HepG2 (cell line): ENCODE measurements around the gene ELL. TPM values are rescaled to one million over a fixed set of nuclear protein-coding genes. Genes with fewer than 3 reads are reported as not detected.

Experiments used
- EHMT2 ChIP-seq: fragments of 200-600 bp; sonication (generic); IDR thresholded peaks from 2 replicates; pipeline ENCODE4 v1.7.0; 2017; ENCODE audit warnings: antibody characterized with exemption, low read depth, low read length, borderline replicate concordance
- FOXA1 ChIP-seq, 2 experiments: fragments of 450-650 bp in 1 of 2; sonication (generic) in 1 of 2; formaldehyde crosslinking in 1 of 2; IDR thresholded peaks; 2 replicates each; pipeline versions ENCODE4 v1.4.0 to v1.6.1; 2016 to 2020; ENCODE audit warnings: missing genetic modification reagents in 1 of 2
- KDM3A ChIP-seq: IDR thresholded peaks from 2 replicates; pipeline ENCODE4 v1.6.1; 2018; ENCODE audit warnings: low read depth, missing compliant biosample characterization
- KLF13 ChIP-seq: sonication (generic); formaldehyde crosslinking; IDR thresholded peaks from 2 replicates; pipeline ENCODE4 v1.4.0; 2020; ENCODE audit warnings: mild to moderate bottlenecking, missing genetic modification reagents
- MAFG ChIP-seq: sonication (generic); formaldehyde crosslinking; IDR thresholded peaks from 2 replicates; pipeline ENCODE4 v1.5.1; 2020; ENCODE audit warnings: mild to moderate bottlenecking, missing genetic modification reagents
- MIER2 ChIP-seq: IDR thresholded peaks from 2 replicates; pipeline ENCODE4 v1.6.1; 2016; ENCODE audit warnings: missing biosample characterization, missing genetic modification reagents
- TBX2 ChIP-seq: sonication (generic); formaldehyde crosslinking; IDR thresholded peaks from 2 replicates; pipeline ENCODE4 v1.5.0; 2020; ENCODE audit warnings: missing genetic modification reagents, mild to moderate bottlenecking, borderline replicate concordance
- TCF7L2 ChIP-seq: IDR thresholded peaks from 2 replicates; pipeline ENCODE4 v1.6.1; 2011; ENCODE audit warnings: mild to moderate bottlenecking, low read depth, low read length, moderate library complexity
- ZFP90 ChIP-seq: sonication (generic); formaldehyde crosslinking; IDR thresholded peaks from 2 replicates; pipeline ENCODE4 v1.8.0; 2022; ENCODE audit warnings: missing genetic modification reagents, mild to moderate bottlenecking, inconsistent platforms, borderline replicate concordance
- ZNF572 ChIP-seq: sonication (generic); formaldehyde crosslinking; IDR thresholded peaks from 2 replicates; pipeline ENCODE4 v1.5.1; 2020; ENCODE audit warnings: mild to moderate bottlenecking, missing genetic modification reagents
- ZNF672 ChIP-seq: sonication (generic); formaldehyde crosslinking; IDR thresholded peaks from 2 replicates; pipeline ENCODE4 v1.8.1; 2022; ENCODE audit warnings: missing genetic modification reagents
- ZNF788 ChIP-seq: sonication (generic); formaldehyde crosslinking; IDR thresholded peaks from 2 replicates; pipeline ENCODE4 v1.5.0; 2020; ENCODE audit warnings: mild to moderate bottlenecking, missing genetic modification reagents, borderline replicate concordance
- polyA plus RNA-seq, 8 experiments: library from polyadenylated mRNA; depleted of rRNA in 3 of 8; stranded (reverse) in 7 of 8; unstranded in 1 of 8; fragments of >200 nt; fragmentation: Illumina TruSeq in 4 of 8; extraction: Trizol in 4 of 8; gene quantifications; 2 replicates each; pipeline versions ENCODE4 v1.2.1 to v1.2.3, GENCODE V29; 2011 to 2016; ENCODE audit warnings: low read depth in 4 of 8, missing spikeins in 1 of 8, mixed read lengths in 1 of 8; ENCODE audit not compliant: insufficient read depth in 1 of 8
- total RNA-seq, 5 experiments: library from RNA; depleted of rRNA; stranded (reverse); fragments of >200 nt; fragmentation: Illumina TruSeq; extraction: Trizol; gene quantifications; 2 replicates each; pipeline ENCODE4 v1.2.3, GENCODE V29; 2016; ENCODE audit warnings: low read depth in 1 of 5
- TF ChIP-seq, protein P1 (sequence below): sonication (generic); formaldehyde crosslinking; IDR thresholded peaks from 2 replicates; pipeline ENCODE4 v1.9.0; 2022; ENCODE audit warnings: low read depth, missing genetic modification reagents
- TF ChIP-seq, protein P2 (sequence below): IDR thresholded peaks from 2 replicates; pipeline ENCODE4 v1.6.1; 2016; ENCODE audit warnings: missing compliant biosample characterization, missing genetic modification reagents, borderline replicate concordance
- TF ChIP-seq, protein P3 (sequence below): sonication (generic); formaldehyde crosslinking; IDR thresholded peaks from 2 replicates; pipeline ENCODE4 v1.4.0; 2020; ENCODE audit warnings: missing genetic modification reagents, borderline replicate concordance
- TF ChIP-seq, protein P4 (sequence below), 2 experiments: sonication (generic) in 1 of 2; formaldehyde crosslinking in 1 of 2; IDR thresholded peaks; 2 replicates each; pipeline versions ENCODE4 v1.4.0 to v1.6.1; 2016 to 2020; ENCODE audit warnings: borderline replicate concordance in 1 of 2, low read depth in 1 of 2, mild to moderate bottlenecking in 1 of 2, missing genetic modification reagents in 1 of 2
- TF ChIP-seq, protein P5 (sequence below), 2 experiments: fragments of 450-650 bp in 1 of 2; sonication (generic) in 1 of 2; formaldehyde crosslinking; IDR thresholded peaks; 2 replicates each; pipeline versions ENCODE4 v1.5.0 to v1.8.0; 2020 to 2022; ENCODE audit warnings: mild to moderate bottlenecking in 1 of 2, missing genetic modification reagents in 1 of 2

Gene ELL
- total and polyA plus RNA-seq, 2 of the 13 experiments (the other 11 are each of a cell fraction or from before 2014, with no cell fraction given): 3.7 to 5.4 TPM

DNA sequence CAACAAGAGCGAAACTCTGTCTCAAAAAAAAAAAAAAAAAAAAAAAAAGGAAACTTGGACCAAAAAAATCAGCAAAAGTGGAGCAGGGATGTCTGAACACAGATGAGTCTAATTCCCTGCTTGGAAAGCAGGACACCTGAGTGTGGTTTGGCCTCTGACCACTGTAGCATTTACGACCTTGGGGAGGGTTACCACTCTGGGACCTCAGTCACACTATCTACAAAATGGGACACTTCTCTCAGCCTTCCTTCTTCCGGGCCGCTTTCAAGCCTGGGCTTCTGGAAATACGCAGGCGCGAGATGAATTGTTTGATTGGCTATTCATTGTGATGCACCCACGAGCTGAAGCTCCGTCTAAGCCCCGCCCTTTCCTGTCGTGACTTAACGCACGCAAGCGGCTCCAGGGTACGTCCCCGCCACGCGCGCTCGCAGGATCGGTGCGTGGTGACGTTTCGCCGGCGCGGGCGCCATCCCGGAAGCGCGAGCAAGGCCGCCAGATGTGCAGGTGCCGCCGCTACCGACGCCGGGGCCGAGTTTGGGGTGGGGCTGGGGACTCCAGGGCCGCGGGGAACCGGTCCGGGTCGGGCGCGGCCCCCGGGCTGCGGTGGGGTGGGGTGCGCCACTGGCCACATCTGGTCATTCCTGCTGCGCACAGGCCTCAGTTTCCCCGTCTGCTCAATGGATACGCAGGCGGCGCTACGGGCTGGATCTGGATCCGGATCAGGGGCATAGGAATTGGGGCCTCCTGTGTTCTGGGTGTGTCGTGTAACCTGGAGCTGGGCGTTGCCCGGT is 35.7 kb upstream of the ELL start, which contains the start of gene KXD1 (continued):
- TF ChIP-seq, protein P1, sequence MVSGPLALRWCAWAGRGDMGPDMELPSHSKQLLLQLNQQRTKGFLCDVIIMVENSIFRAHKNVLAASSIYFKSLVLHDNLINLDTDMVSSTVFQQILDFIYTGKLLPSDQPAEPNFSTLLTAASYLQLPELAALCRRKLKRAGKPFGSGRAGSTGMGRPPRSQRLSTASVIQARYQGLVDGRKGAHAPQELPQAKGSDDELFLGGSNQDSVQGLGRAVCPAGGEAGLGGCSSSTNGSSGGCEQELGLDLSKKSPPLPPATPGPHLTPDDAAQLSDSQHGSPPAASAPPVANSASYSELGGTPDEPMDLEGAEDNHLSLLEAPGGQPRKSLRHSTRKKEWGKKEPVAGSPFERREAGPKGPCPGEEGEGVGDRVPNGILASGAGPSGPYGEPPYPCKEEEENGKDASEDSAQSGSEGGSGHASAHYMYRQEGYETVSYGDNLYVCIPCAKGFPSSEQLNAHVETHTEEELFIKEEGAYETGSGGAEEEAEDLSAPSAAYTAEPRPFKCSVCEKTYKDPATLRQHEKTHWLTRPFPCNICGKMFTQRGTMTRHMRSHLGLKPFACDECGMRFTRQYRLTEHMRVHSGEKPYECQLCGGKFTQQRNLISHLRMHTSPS (CRISPR knock-in tag): no peak
- TF ChIP-seq, protein P2, sequence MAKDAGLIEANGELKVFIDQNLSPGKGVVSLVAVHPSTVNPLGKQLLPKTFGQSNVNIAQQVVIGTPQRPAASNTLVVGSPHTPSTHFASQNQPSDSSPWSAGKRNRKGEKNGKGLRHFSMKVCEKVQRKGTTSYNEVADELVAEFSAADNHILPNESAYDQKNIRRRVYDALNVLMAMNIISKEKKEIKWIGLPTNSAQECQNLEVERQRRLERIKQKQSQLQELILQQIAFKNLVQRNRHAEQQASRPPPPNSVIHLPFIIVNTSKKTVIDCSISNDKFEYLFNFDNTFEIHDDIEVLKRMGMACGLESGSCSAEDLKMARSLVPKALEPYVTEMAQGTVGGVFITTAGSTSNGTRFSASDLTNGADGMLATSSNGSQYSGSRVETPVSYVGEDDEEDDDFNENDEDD (CRISPR knock-in tag): peak; percentile 82; the same call in 1 of the 2 replicates
- TF ChIP-seq, protein P3, sequence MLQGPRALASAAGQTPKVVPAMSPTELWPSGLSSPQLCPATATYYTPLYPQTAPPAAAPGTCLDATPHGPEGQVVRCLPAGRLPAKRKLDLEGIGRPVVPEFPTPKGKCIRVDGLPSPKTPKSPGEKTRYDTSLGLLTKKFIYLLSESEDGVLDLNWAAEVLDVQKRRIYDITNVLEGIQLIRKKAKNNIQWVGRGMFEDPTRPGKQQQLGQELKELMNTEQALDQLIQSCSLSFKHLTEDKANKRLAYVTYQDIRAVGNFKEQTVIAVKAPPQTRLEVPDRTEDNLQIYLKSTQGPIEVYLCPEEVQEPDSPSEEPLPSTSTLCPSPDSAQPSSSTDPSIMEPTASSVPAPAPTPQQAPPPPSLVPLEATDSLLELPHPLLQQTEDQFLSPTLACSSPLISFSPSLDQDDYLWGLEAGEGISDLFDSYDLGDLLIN (CRISPR knock-in tag): no peak
- TF ChIP-seq ZNF672: no peak
- TF ChIP-seq EHMT2: no peak
- TF ChIP-seq, protein P4, sequence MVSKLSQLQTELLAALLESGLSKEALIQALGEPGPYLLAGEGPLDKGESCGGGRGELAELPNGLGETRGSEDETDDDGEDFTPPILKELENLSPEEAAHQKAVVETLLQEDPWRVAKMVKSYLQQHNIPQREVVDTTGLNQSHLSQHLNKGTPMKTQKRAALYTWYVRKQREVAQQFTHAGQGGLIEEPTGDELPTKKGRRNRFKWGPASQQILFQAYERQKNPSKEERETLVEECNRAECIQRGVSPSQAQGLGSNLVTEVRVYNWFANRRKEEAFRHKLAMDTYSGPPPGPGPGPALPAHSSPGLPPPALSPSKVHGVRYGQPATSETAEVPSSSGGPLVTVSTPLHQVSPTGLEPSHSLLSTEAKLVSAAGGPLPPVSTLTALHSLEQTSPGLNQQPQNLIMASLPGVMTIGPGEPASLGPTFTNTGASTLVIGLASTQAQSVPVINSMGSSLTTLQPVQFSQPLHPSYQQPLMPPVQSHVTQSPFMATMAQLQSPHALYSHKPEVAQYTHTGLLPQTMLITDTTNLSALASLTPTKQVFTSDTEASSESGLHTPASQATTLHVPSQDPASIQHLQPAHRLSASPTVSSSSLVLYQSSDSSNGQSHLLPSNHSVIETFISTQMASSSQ (IDR thresholded peaks at IDR 0.05; ENCODE audit: low read depth): no peak
- TF ChIP-seq, protein P4 (CRISPR knock-in tag; IDR thresholded peaks at IDR 0.05; ENCODE audit: borderline replicate concordance): no peak
- TF ChIP-seq KDM3A: no peak
- TF ChIP-seq, protein P5, sequence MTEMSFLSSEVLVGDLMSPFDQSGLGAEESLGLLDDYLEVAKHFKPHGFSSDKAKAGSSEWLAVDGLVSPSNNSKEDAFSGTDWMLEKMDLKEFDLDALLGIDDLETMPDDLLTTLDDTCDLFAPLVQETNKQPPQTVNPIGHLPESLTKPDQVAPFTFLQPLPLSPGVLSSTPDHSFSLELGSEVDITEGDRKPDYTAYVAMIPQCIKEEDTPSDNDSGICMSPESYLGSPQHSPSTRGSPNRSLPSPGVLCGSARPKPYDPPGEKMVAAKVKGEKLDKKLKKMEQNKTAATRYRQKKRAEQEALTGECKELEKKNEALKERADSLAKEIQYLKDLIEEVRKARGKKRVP (CRISPR knock-in tag; IDR thresholded peaks at IDR 0.05): no peak
- no peak for TF ChIP-seq TCF7L2
- peak; percentile 57; the same call in 1 of the 2 replicates for TF ChIP-seq ZNF572
- TF ChIP-seq TBX2 (CRISPR knock-in tag): peak; percentile 46; the same call in 1 of the 2 replicates
- peak; percentile 40; the same call in 1 of the 2 replicates for TF ChIP-seq ZFP90 (CRISPR knock-in tag)
- TF ChIP-seq MIER2 (CRISPR knock-in tag): no peak
- TF ChIP-seq ZNF788: peak; percentile 28; the same call in 1 of the 2 replicates
- TF ChIP-seq FOXA1 (IDR thresholded peaks at IDR 0.05): no peak
- no peak; the same call in 1 of the 2 replicates for TF ChIP-seq FOXA1 (CRISPR knock-in tag; IDR thresholded peaks at IDR 0.05)
- no peak for TF ChIP-seq MAFG
- no peak for TF ChIP-seq KLF13 (CRISPR knock-in tag)
